HG03457 (cell line): ENCODE results near the gene HMOX1.
A peak's percentile ranks its signal among the peaks of the same experiment; 100 is the strongest.
"Not testable (repeated sequence)": the region's sequence is repeated elsewhere in the genome, so short reads cannot be mapped to it uniquely, and the experiment has no call there.

ENCODE experiments used
- ATAC-seq: cut with Tn5 transposase; IDR thresholded peaks from one replicate; pipeline ENCODE4 v1.9.1; 2021; ENCODE audit warnings: moderate number of reproducible peaks; ENCODE audit not compliant: unreplicated experiment

HMOX1 gene

GRCh38 chr22:35349704-35350538 lies 31.0 kb upstream of the HMOX1 start:
- no peak for ATAC-seq

DNA sequence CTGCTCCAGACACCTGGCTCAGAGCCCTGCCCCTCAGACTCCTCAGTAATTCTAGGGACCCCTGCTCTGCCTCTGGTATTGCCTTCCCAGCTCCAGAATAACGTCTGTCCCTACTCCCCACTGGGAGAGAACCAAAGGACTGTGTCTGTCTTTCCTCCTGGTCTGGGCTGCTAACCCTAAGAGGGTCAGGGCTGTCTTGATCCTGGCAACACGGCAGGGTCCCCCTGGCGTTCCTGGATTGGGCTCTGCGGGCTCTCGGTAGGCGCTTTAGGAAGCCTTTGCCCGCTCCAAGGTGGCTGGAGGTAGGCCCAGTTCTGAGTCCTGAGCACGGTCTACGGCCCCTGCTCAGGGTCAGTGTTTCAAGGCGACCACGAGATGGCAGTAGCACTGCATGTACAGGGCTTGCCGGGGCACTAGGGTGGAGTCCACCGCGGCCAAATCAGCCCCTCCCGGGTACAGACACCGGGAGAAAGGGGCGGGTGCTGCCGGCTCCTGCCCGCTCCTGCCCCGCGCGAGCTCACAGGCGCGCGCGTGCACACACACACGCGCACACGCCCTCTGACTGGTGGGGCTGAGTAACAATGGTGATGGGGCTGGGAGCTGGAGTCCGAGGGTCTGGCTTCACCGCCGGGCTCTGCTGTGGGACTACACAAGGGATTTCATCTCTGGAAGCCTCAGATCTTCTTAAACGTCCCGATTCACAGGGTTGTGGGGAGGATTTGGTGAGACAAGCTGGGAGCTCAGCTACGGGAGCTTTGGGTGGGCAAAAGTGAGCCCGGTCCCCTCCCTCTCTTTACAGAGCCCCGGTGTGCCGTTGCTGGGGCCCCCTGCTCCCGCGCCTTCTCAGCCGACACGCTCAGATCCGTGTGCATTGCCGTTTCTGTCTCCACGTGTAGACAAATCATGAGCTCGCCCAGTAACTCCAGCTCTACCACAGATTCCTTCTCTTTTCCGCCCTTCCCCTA lies 30.1 kb upstream of the HMOX1 start:
- peak; percentile 55 for ATAC-seq

DNA sequence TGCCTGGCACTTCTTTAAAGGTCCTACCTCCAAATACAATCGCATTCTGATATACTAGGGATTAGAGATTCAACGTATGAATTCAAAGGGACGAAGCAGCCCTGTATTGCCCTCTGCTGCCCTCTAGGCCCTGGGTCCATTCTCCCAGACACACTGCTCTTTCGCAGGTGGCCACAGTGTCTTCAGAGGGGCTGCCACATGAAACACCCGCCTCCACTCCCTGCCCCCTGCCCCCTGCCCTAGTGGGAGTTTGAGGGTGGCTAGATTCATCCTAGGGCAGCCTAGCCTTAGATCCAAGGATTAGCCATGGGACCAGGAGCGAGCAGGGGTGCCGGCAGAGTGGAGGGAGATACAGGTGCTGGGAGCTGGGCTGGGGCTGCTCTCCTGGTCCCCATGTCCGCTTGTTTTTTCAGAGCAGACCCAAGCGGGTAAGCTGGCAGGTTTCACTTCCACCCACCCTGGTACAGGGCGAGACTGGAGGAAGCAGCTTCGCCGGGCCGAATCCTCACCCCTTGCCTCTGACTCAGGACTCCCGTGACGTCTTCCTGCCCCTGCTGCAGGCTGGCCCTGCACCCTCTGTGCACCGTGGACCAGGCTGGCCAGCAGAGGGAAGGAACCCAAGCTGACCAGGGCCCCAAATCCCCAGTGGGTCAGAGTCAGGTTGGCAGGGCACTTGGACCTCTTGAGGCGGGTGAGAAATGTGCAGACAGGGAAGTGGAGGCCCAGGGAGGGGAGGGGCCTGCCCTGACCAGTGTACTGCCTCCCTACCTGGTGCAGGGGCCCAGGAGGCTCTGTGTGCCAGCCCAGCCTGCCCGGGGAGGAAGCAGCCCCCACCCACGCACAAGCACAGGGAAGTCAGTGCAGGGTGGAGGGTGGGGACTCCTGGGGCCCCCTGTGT lies 28.4 kb upstream of the HMOX1 start:
- ATAC-seq: no peak

DNA sequence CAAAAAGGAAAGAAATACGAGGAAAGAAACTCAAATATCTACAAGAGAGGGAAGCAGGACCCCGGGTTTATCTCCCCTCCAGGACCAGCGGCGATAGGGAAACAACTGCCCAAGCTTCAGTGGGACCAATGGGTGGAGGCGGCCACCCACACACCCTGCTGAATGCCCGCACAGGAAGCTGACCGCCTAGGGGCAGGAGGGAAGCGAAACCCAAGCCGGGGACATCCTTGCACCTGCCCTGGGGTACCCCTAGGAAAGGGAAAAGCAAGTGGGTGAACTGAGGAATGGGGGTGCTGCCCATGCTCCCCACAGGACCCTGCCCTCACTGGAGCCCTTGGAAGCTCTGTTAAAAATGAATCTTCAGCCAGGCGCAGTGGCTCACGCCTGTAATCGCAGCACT lies 27.6 kb upstream of the HMOX1 start:
- no peak for ATAC-seq

GRCh38 chr22:35354068-35354467 lies 26.8 kb upstream of the HMOX1 start:
- ATAC-seq: no peak

GRCh38 chr22:35357883-35358621 lies 22.8 kb upstream of the HMOX1 start:
- ATAC-seq: no peak

- ATAC-seq: no peak
Measured at GRCh38 chr22:35359380-35360065, 21.4 kb upstream of the HMOX1 start.

GRCh38 chr22:35361001-35361558 lies 19.8 kb upstream of the HMOX1 start:
- no peak for ATAC-seq

- no peak for ATAC-seq
Measured at GRCh38 chr22:35363566-35364086, 17.3 kb upstream of the HMOX1 start.

- not testable (repeated sequence) for ATAC-seq
Measured at GRCh38 chr22:35364230-35364629, 16.7 kb upstream of the HMOX1 start.

- ATAC-seq: no peak
Measured at GRCh38 chr22:35367331-35367886, 13.5 kb upstream of the HMOX1 start.

- ATAC-seq: no peak
Measured at GRCh38 chr22:35368386-35368785, 12.5 kb upstream of the HMOX1 start.

DNA sequence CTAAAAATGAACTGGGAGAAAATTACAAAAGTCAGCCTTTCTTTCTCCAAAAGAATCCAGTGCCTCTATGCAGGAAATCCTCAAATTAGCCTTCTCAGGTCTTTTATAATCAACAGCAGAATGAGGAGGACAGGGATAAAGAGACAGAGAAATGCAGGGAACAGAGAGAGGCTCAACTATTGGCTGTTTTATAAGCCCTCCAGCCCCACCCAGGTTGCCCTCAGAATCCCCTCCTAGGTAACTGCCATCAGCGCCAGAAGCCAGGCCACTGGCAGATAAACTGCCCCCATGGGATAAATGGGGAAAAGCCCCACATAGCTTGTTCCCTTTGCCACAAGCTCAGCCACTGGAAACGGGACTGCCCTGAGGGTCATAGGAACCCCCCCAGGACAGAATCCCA lies 10.9 kb upstream of the HMOX1 start:
- no peak for ATAC-seq

DNA sequence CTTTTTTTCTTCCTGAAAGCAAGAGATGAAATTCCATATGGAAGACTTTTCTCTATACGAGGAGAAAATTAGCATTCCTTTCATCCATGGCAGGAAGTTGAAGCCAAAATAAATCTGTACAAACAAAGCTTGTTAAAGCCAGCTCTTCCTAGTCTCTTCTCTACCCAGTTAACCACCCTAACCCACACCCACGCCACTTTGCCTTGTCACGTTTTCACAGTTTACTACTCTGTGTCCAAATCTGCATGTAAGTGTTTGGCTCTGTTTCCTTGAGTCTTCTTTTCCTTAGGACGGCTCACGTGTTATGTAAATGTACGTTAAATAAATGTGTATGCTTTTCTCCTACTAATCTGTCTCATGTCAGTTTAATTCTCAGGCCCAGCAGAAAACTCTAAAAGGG lies 7.1 kb upstream of the HMOX1 start:
- no peak for ATAC-seq

DNA sequence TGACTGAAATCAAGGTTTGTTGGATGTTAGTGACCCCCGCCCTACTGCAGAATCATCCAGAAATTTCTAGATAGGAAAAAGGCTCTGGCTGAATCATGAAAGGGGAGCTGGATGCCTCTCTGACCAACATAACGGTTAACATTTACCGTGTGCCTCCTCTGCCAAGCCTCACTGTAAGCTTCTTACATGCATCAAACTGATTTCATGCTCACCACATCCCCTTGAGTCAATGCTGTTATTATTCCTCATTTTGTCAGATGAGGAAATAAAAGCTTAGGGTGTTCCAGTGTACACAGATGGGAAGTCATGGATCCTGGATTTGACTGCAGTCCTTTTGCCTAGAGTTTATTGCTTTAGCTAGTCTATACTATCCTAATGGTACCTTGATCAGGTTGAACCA lies 5.9 kb upstream of the HMOX1 start:
- no peak for ATAC-seq

- ATAC-seq: no peak
Measured at GRCh38 chr22:35375526-35375925, 5.4 kb upstream of the HMOX1 start.

- no peak for ATAC-seq
Measured at GRCh38 chr22:35376728-35377472, 4.0 kb upstream of the HMOX1 start.

DNA sequence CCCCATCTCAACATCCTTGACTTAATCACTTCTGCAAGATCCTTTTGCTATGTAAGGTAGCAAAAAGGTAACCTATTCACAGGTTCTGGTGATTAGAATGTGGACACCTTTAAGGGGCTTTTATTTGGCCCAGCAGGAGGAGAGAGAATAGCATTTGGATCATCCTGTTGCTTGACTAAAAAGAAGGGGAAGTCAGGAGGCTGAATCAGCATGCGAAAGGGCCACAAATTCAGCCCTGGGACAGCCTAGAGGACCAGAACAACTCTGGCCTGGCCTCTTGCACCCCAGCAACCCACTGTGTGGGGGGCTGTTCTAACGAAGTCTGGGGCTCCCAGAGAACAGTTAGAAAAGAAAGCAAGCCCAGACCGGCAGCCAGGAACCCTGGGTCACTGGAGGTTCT lies 3.2 kb upstream of the HMOX1 start:
- ATAC-seq: no peak
